Ascending aorta (tissue), 2 donors: ENCODE measurements around the gene CBLL2. TPM values are rescaled to one million over a fixed set of nuclear protein-coding genes. Genes with fewer than 3 reads are reported as not detected.
"Not testable (repeated sequence)": the region's sequence is repeated elsewhere in the genome, so short reads cannot be mapped to it uniquely, and the experiment has no call there.

Experiments used
- DNase-seq, 2 donors: peaks; one replicate each; pipeline ENCODE4 v3.0.0-alpha.2; 2019; ENCODE audit warnings: low spot score in 2 of 2
- H3K27ac ChIP-seq, 2 donors: fragments of 200-600 bp; sonication (generic); one replicate each; pipeline ENCODE4 v1.5.1; 2016 to 2017; ENCODE audit warnings: mild to moderate bottlenecking in 1 of 2
- H3K27me3 ChIP-seq: fragments of 200-600 bp; sonication (generic); one replicate; pipeline ENCODE4 v1.5.1; 2017
- H3K36me3 ChIP-seq, 2 donors: fragments of 200-600 bp; sonication (generic); one replicate each; pipeline ENCODE4 v1.5.1; 2016
- H3K4me1 ChIP-seq, 2 donors: fragments of 200-600 bp; sonication (generic); one replicate each; pipeline ENCODE4 v1.5.1; 2016 to 2017; ENCODE audit warnings: mild to moderate bottlenecking in 1 of 2
- H3K4me3 ChIP-seq, 2 donors: fragments of 200-600 bp; sonication (generic); one replicate each; pipeline ENCODE4 v1.5.1; 2016 to 2017; ENCODE audit warnings: mild to moderate bottlenecking in 1 of 2
- H3K9me3 ChIP-seq, 2 donors: fragments of 200-600 bp; sonication (generic); one replicate each; pipeline ENCODE4 v1.5.1; 2016
- CTCF ChIP-seq, 3 experiments: fragments of 200-600 bp in 2 of 3; fragments of 450-650 bp in 1 of 3; sonication (generic) in 2 of 3; IDR thresholded peaks; one replicate each; pipeline ENCODE4 v1.5.1; 2016 to 2019; ENCODE audit warnings: antibody characterized with exemption in 3 of 3, mild to moderate bottlenecking in 1 of 3, moderate library complexity in 1 of 3
- intact Hi-C: fragments of 100-400 bp; cut with DNase I; formaldehyde crosslinking; loops from one replicate; pipeline ENCODE4 v1.15.1; 2023
- total RNA-seq: library from RNA; depleted of rRNA; stranded (reverse); fragments of >200 nt; gene quantifications from one replicate; pipeline ENCODE4 v1.1.0, GENCODE V29; 2016

CBLL2 gene
- total RNA-seq, 1 donor from 2014 or later = not detected

- H3K9me3 ChIP-seq = peaks cover 0 to 5% of the 10 kb centered on the region in 2 donors
- H3K4me3 ChIP-seq = no peak overlapping the region
- no peak overlapping the region for H3K27ac ChIP-seq
- TF ChIP-seq CTCF (IDR thresholded peaks at IDR 0.05) = no peak
- no peaks in the 10 kb centered on the region for H3K36me3 ChIP-seq
- no peaks in the 10 kb centered on the region for H3K4me1 ChIP-seq
- no peak for DNase-seq
- no peaks in the 10 kb centered on the region for H3K27me3 ChIP-seq
- intact Hi-C loops = no loop called here
Observed at GRCh38 chrX:22248401-22248800, 24.3 kb upstream of the CBLL2 start.

GRCh38 chrX:22249371-22249770 is 23.3 kb upstream of the CBLL2 start:
- no peaks in the 10 kb centered on the region for H3K9me3 ChIP-seq
- TF ChIP-seq CTCF (IDR thresholded peaks at IDR 0.05) = no peak
- H3K36me3 ChIP-seq = no peaks in the 10 kb centered on the region
- H3K27me3 ChIP-seq = no peaks in the 10 kb centered on the region
- H3K4me1 ChIP-seq = no peaks in the 10 kb centered on the region
- no peak overlapping the region for H3K27ac ChIP-seq
- intact Hi-C loops = no loop called here
- DNase-seq = no peak
- H3K4me3 ChIP-seq = no peak overlapping the region

- H3K27me3 ChIP-seq = no peaks in the 10 kb centered on the region
- no peak overlapping the region for H3K4me3 ChIP-seq
- no peak for DNase-seq
- no peak for TF ChIP-seq CTCF (IDR thresholded peaks at IDR 0.05)
- no peaks in the 10 kb centered on the region for H3K36me3 ChIP-seq
- no peak overlapping the region for H3K27ac ChIP-seq
- no peaks in the 10 kb centered on the region for H3K9me3 ChIP-seq
- H3K4me1 ChIP-seq = no peaks in the 10 kb centered on the region
- intact Hi-C loops = no loop called here
Observed at GRCh38 chrX:22268706-22269105, 4.0 kb upstream of the CBLL2 start.

- TF ChIP-seq CTCF (IDR thresholded peaks at IDR 0.05) = no peak
- H3K4me3 ChIP-seq = no peak overlapping the region
- intact Hi-C loops = no loop called here
- no peaks in the 10 kb centered on the region for H3K36me3 ChIP-seq
- H3K27me3 ChIP-seq = no peaks in the 10 kb centered on the region
- no peaks in the 10 kb centered on the region for H3K4me1 ChIP-seq
- H3K27ac ChIP-seq = no peak overlapping the region
- no peak for DNase-seq
- H3K9me3 ChIP-seq = no peaks in the 10 kb centered on the region
Observed at GRCh38 chrX:22273714-22274317, 1.1 kb downstream of the CBLL2 start.

GRCh38 chrX:22276781-22277180 is 4.1 kb downstream of the CBLL2 start:
- Histone ChIP-seq H3K27me3 (no peaks in the 10 kb centered on the region), H3K27ac (no peak overlapping the region), H3K4me1 (no peaks in the 10 kb centered on the region), H3K36me3 (no peaks in the 10 kb centered on the region), H3K4me3 (no peak overlapping the region), H3K9me3 (no peaks in the 10 kb centered on the region)
- intact Hi-C loops = no loop called here
- TF ChIP-seq CTCF (IDR thresholded peaks at IDR 0.05) = no peak
- no peak for DNase-seq

- DNase-seq = no peak
- H3K27ac ChIP-seq = no peak overlapping the region
- no peaks in the 10 kb centered on the region for H3K4me1 ChIP-seq
- intact Hi-C loops = no loop called here
- no peaks in the 10 kb centered on the region for H3K9me3 ChIP-seq
- TF ChIP-seq CTCF (IDR thresholded peaks at IDR 0.05) = no peak
- no peak overlapping the region for H3K4me3 ChIP-seq
- no peaks in the 10 kb centered on the region for H3K36me3 ChIP-seq
- no peaks in the 10 kb centered on the region for H3K27me3 ChIP-seq
Observed at GRCh38 chrX:22278375-22278774, 5.7 kb downstream of the CBLL2 start.

- intact Hi-C loops, DNase-seq: not testable (repeated sequence)
Observed at GRCh38 chrX:22289209-22289608, 16.5 kb downstream of the CBLL2 start.

More at GRCh38 chrX:22289209-22289608, 16.5 kb downstream of the CBLL2 start:
- not testable (repeated sequence) for H3K4me3 ChIP-seq, H3K36me3 ChIP-seq, H3K27ac ChIP-seq, H3K27me3 ChIP-seq, H3K9me3 ChIP-seq, H3K4me1 ChIP-seq
